ENCODE measurements around the gene C1QTNF9B.

The C1QTNF9B gene

GRCh38 chr13:23856008-23856750 lies 41.1 kb downstream of the C1QTNF9B start:
- DNase-seq = no peak

GRCh38 chr13:23855360-23855759 lies 41.9 kb downstream of the C1QTNF9B start:
- no peak for DNase-seq

- no peak for DNase-seq
Observed at GRCh38 chr13:23852351-23852750, 45.0 kb downstream of the C1QTNF9B start.

GRCh38 chr13:23851106-23851505 lies 46.2 kb downstream of the C1QTNF9B start:
- DNase-seq = no peak

- DNase-seq = no peak
Observed at GRCh38 chr13:23850134-23850533, 47.2 kb downstream of the C1QTNF9B start.

- no peak for DNase-seq
Observed at GRCh38 chr13:23849670-23850069, 47.6 kb downstream of the C1QTNF9B start.

GRCh38 chr13:23848646-23849141 lies 48.6 kb downstream of the C1QTNF9B start:
- no peak for DNase-seq

- DNase-seq = no peak
Observed at GRCh38 chr13:23848019-23848418, 49.3 kb downstream of the C1QTNF9B start.

- DNase-seq = no peak
Observed at GRCh38 chr13:23847497-23847896, 49.8 kb downstream of the C1QTNF9B start.

- DNase-seq = no peak
Observed at GRCh38 chr13:23845105-23845725, 52.1 kb downstream of the C1QTNF9B start.

- DNase-seq = no peak
Observed at GRCh38 chr13:23844132-23844531, 53.2 kb downstream of the C1QTNF9B start.

GRCh38 chr13:23843436-23843835 lies 53.9 kb downstream of the C1QTNF9B start:
- DNase-seq = no peak

GRCh38 chr13:23842406-23842805 lies 54.9 kb downstream of the C1QTNF9B start:
- DNase-seq = no peak

All from stimulated activated CD4-positive, alpha-beta T cell treated with anti-CD3 and anti-CD28 coated beads, Interleukin-15, amount 100 ng/mL, for 24 hours (primary cell).